Anterior cingulate cortex (tissue), 58 donors: ENCODE measurements around the gene MYL6.
"Not testable (repeated sequence)": the region's sequence is repeated elsewhere in the genome, so short reads cannot be mapped to it uniquely, and the experiment has no call there.

Source experiments
- DNase-seq, 58 donors: peaks; one replicate each; lab custom pipeline; 2025; lab: John Stamatoyannopoulos, UW

MYL6 gene

DNA sequence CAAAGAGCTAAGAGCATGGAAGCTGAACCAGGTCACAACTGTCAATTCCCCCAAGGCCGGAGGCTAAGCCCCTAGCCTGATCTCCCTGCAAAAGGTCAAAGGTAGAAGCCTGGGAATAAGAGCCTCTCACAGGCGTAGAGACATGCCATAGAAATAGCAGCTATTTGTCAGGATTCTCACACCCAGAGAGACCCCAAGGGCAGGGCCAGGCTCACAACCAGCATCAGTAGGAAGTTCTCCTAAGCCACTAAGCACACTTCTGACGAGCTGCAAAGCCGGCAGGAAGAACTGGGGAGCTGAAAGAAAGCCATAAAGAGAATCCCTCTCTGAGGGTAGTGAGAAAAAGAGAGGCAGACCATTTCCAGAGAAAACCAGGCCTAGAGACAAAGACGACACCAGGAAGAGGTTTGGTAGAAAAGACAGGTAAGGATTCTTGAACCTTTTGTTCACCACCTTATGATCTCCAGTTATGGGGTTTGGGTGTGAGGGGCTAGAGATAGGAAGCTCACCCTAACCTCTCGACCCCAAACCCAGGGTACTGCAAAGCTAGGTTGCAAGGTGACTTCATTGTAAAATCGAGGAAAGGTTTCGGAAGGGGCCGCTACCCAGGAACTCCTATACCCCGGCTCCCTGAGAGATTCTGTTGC is 30.1 kb downstream of the MYL6 start:
- peak in 2 of 58 donors; percentile 3 to 27 for DNase-seq

DNA sequence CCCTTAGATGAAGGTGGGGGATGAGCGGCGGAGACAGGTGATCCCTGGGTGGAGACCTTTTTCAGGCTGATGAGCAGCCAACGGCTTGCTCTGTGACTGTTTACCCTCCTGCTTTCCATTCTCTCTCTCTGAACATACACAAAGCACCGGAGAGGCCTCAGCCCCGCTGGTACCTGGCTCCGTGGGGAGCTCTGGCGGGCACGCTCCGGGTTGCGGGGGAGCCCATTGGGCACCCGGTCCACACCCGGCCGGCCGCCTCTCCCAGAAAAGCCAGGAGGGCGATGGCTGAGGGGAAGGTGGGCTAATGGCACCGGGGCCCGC is 30.6 kb downstream of the MYL6 start:
- peak in 4 of 58 donors; percentile 14 to 43 (median 32) for DNase-seq

DNA sequence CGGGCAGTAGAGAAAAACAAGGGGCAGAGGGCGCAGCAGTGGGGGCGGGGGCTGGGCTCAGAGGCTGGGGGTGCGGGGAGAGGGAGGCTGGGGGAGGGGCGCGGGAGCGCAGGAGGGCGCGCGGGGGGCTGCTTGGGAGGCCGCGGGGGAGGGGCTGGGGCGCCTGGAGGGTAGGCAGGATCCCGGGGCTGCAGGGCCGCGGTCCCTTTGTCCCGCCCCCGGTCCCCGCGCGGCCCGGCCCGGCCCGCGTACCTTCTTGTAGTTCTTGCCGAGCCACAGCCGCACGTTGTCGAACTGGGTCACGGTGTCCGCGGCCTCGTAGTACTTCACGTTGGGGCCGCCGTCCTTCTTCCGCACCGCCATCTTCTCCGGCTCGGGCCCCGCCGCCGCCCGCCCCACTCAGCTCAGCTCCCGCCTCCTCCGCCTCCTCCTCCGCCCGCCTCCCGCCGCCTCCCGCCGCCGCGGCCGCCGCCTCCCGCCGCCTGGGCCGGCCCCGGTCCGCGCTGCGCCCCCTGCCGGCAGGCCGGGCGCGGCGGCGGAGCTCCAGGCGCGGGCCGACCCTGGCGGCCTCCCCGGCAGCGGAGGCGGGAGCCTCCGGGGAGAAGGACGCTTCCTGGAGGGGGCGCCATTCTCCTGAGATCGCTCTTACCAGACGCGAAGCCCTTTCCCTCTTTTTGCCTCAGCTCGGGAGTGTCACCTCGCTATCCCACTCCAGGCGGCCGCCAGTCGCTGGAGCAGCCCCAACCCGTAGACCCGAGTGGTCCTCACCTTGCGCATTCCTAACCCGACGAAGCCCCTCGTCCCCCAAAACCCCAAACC is 31.1 kb downstream of the MYL6 start, which contains the start of gene SMARCC2:
Gene SMARCC2 (minus strand): TSS at position 385 of the 819 bp plus-strand sequence. CDS start 22 bp downstream, at position 363.
- DNase-seq, result peak in 56 of 58 donors; percentile 8 to 89 (median 71)

DNA sequence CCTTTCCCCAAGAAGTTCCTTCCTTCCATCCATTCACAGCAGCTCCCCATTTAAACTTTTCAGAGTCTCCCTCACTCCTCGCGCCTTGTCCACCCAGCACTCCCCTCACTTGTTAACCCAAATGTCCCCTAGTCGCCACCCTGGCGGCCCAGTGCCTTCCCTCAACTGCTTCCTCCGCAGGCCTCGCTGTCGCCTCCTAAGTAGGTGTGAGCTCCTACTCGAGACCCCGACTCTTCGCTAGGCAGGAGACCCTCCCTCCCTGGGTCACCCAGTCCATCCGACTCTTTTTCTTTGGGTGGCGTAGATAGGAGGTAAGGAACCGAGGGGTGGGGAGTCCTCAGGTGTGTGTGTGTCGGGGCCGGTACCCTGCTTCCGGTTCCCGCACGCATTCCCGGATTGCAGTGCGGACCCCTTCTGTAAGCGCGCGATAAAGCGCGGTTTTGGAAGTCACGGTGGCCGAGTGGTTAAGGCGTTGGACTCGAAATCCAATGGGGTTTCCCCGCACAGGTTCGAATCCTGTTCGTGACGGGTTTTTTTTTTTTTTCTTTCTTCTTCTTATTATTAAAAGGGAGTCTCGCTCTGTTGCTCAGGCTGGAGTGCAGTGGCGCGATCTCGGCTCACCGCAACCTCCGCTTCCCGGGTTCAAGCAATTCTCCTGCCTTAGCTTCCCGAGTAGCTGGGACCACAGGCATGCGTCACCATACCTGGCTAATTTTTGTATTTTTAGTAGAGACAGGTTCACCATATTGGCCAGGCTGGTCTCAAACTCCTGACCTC is 31.9 kb downstream of the MYL6 start:
- DNase-seq, result peak; percentile 15 to 88 (median 71)

DNA sequence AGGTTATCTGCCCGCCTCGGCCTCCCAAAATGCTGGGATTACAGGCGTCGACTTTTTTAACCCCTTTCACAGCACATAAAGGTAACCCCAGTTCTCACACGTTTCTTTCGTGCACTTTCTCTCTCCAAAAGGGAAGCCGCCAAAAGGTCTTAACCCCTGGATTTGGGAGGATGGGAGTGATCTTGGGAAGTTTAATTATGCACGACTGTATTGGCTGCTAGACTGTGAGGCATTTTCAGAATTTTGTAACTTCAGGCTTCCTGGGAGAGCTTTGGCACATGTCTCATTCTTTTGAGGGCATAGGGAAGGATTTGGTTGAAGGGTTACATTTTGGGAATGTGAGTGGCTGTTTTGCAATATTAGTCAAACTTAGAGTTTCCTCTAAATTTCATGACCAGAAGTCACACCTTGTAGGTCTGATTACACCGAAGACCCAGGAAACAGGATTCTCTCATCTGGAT is 32.6 kb downstream of the MYL6 start:
- peak in 2 of 58 donors; percentile 14 to 18 for DNase-seq

DNA sequence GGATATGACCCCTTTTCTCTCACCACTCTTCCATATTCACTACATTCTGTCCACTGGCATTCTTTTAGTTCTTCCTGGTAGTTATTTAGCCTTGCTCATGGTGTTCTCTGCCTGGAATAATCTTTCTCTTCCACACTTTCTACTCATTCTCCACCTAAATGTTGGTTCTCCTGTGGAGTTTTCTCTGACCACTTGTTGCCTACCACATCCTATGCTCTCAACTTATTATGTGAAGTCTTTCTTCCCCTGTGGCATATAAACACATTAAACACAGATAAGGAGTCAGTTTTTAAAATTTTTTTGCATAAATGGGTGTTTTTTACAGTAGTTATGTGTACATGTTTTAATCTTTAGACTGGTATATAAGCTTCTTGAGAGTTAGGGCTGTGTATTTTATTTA is 34.4 kb downstream of the MYL6 start:
- DNase-seq, result no peak

DNA sequence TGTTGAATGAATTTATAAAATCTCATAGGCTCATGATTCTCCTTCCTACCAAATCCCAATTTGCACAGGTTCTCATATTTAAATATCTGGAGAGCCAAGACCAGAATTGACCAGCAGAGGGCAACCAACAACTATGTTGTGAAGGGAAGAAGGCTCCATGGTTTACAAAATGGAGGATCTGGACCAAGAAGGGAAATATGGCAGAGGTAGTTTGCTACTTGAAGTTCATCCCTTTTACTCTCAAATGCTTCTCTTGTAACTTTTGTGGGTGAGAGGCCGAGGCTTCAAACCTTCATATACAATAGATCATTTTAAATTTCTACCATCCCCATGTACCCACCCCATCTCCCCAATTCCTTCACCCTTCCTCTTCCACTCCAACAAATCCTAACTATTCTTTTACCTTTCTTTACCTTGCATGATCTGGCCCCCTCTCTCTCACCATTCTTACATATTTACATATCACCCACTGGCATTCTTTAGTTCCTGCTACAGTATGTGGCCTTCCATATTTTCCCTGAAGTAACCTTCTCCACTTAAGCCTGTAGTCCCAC is 34.9 kb downstream of the MYL6 start:
- peak in 38 of 58 donors; percentile 2 to 84 (median 28) for DNase-seq

DNA sequence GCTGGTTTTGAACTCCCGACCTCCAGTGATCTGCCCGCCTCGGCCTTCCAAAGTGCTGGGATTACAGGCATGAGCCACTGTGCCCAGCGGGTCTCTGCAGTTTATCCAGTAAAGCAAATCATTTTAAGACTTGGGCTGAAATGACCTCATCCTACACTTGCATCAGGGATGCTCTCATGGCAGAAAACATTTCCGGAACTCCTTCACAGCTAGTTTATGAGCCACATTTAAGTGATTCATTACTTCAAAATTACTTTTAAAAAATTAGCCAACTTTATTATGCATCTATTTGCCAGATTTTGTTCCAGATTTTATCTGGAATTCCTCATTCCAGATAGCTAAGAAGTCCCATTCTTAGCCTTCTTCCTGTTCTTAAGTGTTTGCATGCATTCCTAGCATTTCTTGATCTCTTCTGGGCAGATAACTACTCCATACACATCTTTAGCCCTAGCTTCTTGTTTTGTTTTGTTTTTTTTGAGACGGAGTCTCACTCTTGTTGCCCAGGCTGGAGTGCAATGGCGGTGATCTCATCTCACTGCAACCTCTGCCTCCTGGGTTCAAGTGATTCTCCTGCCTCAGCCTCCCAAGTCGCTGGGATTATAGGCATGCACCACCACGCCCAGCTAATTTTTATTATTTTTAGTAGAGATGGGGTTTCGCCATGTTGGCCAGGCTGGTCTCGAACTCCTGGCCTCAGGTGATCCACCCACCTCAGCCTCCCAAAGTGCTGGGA is 38.8 kb downstream of the MYL6 start:
- not testable (repeated sequence) for DNase-seq

DNA sequence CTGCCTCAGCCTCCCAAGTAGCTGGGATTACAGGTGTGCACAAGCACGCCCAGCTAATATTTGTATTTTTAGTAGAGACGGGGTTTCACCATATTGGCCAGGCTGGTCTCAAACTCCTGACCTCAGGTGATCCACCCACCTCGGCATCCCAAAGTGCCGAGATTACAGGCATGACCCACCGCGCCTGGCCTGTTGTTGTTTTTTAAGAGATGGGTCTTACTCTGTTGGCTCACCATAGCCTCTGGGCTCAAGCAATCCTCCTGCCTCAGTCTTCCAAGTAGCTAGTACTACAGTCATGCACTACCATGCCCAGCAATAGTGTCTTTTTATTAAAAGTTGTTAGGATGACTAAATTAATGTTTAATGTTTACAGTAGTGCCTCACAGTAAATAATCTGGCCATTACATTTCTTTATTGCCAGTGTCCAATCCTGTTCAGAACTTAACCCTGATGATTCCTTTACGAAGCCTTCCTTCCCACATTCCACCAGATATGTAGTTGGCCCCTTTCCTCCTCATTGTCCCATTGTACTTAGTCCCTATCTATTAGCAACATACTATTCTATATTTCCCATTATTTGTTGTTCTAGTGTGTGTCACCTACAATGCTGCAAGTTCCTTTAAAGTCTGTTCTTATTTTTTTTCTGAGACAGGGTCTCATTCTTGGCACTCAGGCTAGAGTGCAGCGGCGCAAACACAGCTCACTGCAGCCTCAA is 39.9 kb downstream of the MYL6 start:
- no peak for DNase-seq

DNA sequence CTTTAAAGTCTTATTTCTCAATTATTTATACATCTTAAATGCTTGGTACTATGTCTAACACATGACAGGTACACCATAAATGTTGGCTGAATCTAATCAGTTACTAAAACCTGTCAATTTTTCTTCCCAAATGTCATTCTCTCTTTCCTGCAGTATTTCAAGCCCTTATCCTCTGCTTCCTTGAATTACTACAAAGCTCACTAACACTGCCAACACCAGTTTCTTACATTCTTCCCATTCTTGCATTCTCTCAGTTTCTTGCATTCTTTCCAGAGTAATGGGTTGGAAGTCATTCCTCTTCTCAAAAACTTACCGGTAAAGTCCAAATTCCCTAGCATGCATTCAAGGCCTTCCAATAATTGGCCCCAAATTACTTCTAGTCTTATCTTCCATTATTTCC is 40.7 kb downstream of the MYL6 start:
- no peak for DNase-seq

DNA sequence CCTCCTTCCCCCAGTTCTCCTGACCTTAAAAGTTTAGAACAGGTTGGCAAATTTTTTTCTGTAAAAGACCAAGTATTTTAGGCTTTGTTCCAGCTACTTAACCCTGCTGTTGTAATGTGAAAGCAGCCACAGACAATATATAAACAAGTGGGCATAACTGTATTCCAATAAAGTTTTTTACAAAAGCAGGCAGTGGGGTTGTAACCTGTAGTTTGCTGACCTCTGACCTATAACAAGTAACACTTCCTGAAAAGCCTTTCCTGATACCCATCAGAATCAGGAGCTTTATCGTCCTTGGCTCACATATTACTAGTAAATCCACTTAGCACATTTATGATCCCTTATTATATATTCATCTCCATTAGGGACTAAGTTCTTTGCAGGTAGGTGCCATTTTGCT is 44.2 kb downstream of the MYL6 start:
- DNase-seq, result no peak

DNA sequence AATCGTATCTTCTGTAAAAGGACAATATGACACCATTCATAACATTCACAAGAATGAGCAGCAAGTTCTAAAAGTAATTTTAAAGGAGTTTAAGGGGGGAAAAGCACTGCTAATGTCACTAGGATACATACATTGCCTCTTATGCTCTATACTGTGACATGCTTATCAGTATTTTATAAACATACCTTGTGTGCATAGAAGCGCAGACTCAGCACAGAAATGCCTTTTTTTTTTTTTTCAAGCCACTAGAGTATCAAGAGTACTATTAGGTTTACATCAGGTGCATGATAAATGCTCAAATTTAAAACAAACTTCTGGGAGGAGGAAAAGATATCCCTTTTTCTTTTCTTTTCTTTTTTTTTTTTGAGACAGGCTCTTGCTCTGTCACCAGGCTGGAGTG is 44.7 kb downstream of the MYL6 start:
- no peak for DNase-seq

DNA sequence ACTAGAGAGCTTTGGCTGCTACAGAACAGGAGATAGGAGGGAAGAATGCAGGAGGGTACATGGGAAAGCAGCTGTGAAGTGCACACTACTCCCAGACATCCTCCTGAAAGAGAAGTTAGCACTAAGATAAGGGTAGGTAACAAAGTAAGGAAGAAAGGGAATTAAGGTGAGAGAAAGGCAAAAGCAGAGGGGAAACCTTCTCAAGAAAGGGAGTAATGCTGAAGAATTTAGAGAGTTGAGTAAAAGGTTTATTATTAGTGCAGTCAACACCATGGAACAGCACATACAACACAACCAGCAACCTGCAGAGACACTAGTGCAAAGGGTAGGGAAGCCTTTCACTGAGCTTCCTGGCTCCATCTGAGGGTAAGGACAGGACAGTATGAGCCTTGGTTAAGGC is 46.1 kb downstream of the MYL6 start:
- no peak for DNase-seq

DNA sequence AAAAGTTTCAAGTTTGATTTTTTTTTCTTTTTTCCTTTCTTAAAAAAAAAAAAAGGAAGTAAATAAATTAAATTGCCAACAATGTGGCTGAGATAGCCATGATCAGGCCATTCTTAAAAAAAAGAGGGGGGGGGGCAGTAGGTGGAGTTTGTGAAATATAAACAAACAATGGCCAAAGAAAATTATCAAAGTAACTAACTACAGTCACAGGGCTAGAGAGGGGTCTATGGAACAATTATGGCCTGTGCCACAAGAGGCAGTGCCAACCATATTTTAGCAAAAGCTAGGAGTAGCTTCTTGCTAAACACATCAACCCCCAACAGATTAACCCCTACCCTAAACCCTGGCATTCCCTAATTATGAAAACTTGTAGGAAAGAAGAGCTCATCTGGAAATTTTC is 47.3 kb downstream of the MYL6 start:
- DNase-seq, result no peak

DNA sequence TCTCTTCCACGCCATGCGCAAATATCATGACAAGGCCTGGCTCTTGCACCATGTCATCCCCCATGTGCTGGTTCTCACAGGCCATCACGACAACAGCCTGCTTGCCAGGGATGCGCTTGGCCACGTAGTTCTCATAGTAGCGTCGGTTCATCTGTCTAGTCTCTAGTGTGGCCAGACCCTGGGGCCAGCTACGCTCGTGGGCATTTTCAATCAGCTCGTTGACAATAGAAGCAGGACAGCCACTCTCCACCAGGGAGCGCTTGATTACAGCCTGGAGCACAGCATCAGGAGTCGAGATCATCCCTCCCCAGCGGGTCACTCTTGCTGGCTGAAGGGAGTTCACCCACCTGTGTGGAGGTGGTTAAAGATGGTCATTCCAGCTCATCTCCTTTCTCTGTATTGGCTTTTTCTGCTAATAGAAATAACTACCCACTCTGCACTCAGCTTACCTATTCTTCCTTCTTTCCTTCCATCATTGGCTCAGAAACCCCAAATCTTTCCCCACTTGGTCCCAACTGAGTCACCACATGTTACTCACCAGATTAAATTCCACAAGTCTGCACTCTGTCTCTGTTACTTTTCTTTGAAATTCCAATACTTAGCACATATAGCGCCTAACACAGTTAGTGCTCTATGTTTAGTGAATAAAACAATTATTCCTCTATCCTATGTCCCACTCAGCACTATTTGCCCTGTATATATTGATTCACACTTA is 48.5 kb downstream of the MYL6 start:
- peak in 24 of 58 donors; percentile 0 to 36 (median 7) for DNase-seq

DNA sequence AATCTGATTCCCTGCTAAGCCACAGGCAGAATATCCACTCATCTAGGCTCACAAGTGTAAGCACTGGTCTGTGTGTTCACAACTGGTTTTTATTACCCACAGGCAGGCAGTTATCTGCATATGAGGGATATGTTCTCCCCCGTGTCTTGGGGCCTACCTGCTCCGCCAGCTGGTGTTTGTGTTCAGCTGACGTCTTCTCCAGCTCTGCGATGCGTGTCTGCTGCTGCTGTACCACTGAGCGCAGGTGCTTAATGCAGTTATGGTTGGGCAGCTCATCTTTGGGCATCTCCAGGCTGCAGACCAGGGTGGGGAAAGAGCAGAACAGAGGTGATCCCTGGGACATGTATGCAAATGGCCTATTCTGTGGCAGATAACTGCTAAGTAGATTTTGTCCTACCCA is 49.8 kb downstream of the MYL6 start:
- no peak for DNase-seq
